Adrenal gland (tissue), 12 donors: Measurements from ENCODE around the gene RTL5. TPM values are rescaled to one million over a fixed set of nuclear protein-coding genes. Genes with fewer than 3 reads are reported as not detected.

Source experiments
- DNase-seq, 7 donors: peaks; one replicate each; pipeline ENCODE4 v3.0.0-alpha.2; 2019 to 2020
- H3K27ac ChIP-seq, 5 donors: fragments of 200-600 bp; sonication (generic) in 4 of 5; 1 replicate in 3 of 5; 2 replicates in 2 of 5; pipeline versions ENCODE4 v1.5.1 to v1.8.0; 2016 to 2020; ENCODE audit warnings: mild to moderate bottlenecking in 1 of 5
- H3K27me3 ChIP-seq: fragments of 200-600 bp; 2 replicates; pipeline ENCODE4 v1.8.0; 2021
- H3K36me3 ChIP-seq, 2 donors: fragments of 200-600 bp; replicated peaks in 1 of 2; 1 replicate in 1 of 2; 2 replicates in 1 of 2; pipeline versions ENCODE4 v1.5.1 to v1.8.0; 2018 to 2022
- H3K4me1 ChIP-seq, 2 donors: fragments of 200-600 bp; replicated peaks in 1 of 2; 1 replicate in 1 of 2; 2 replicates in 1 of 2; pipeline versions ENCODE4 v1.5.1 to v1.8.0; 2018 to 2021
- H3K4me3 ChIP-seq, 4 donors: fragments of 200-600 bp; sonication (generic) in 3 of 4; one replicate each; pipeline ENCODE4 v1.5.1; 2016 to 2018
- H3K9me3 ChIP-seq, 3 donors: fragments of 200-600 bp; sonication (generic) in 1 of 3; replicated peaks in 1 of 3; 1 replicate in 2 of 3; 2 replicates in 1 of 3; pipeline versions ENCODE4 v1.5.1 to v1.8.0; 2016 to 2021
- POLR2A ChIP-seq, 2 donors: fragments of 450-650 bp; IDR thresholded peaks; one replicate each; pipeline ENCODE4 v1.6.1; 2017; ENCODE audit warnings: antibody characterized with exemption in 2 of 2, mild to moderate bottlenecking in 2 of 2, moderate library complexity in 1 of 2
- WGBS, 4 donors: extraction: QIAGEN DNeasy Blood & Tissue Kit in 2 of 4; methylation state at CpG; one replicate each; pipeline versions ENCODE4 v1.1.5 to v1.1.7; 2013 to 2017; 5-methylcytosine and 5-hydroxymethylcytosine counted together
- intact Hi-C, 2 donors: fragments of 100-400 bp; cut with DNase I; formaldehyde crosslinking; loops; one replicate each; pipeline versions ENCODE4 v1.14.1 to v1.15.0; 2022 to 2023
- polyA plus RNA-seq, 3 donors: library from polyadenylated mRNA; stranded (reverse); fragments of 200-250 nt in 2 of 3; fragments of 350-450 nt in 1 of 3; fragmentation: Illumina TruSeq in 1 of 3; extraction: RNeasy Lipid Tissue Mini Kit (QIAGEN cat#74804) in 1 of 3; gene quantifications; one replicate each; pipeline ENCODE4 v1.2.3, GENCODE V29; 2013 to 2014
- total RNA-seq, 9 donors: library from RNA; depleted of rRNA in 4 of 9; stranded (reverse); fragments of >200 nt in 4 of 9; fragments of 120-200 nt in 1 of 9; fragmentation: NEBNext Ultra II Directional in 1 of 9; extraction: Animal tissue kit (Norgen Biotek cat#: 25700) in 1 of 9; gene quantifications; one replicate each; pipeline versions ENCODE4 v1.1.0 to v1.2.4, GENCODE V29; 2013 to 2023
- TF ChIP-seq, protein P1 (sequence below), 6 experiments: fragments of 450-650 bp in 4 of 6; fragments of 200-600 bp in 2 of 6; sonication (generic) in 1 of 6; IDR thresholded peaks; 1 replicate in 5 of 6; 2 replicates in 1 of 6; pipeline versions ENCODE4 v1.5.1 to v1.8.0; 2016 to 2021; ENCODE audit warnings: antibody characterized with exemption in 6 of 6, mild to moderate bottlenecking in 2 of 6, moderate library complexity in 1 of 6
- donor health status: healthy with polysubstance abuse.
- donor health status: Bipolar disorder and iron deficiency.
- donor health status: DM: yes; HTN: yes; CAD: no.
- donor health status: DM: no; HTN: no; CAD: no.
- donor health status: DM: no; HTN: no; CAD: no.
- donor health status: DM: yes; HTN: yes; CAD: no.

Gene RTL5
- total and polyA plus RNA-seq, 12 donors: 1.3 to 7.9 (median 5.2) TPM

DNA sequence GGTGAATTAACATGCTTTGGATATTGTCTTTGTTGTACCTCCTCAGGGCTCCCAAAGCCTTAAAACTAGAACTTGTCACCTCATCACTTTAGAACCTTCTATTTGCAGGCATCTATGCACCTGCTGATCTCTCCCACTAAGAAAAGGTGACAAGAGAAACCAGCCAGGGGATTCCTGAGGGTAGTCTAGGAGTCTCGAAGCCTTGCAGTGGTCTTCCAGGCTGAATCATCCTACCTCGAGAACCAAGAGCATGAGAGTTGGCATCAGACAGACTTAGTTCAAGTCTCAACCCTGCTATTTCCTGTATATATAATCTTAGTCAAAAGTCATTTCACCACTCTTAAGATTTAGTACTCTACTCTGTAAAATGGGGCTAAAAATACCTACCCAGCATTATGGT lies 29.6 kb downstream of the RTL5 start:
- H3K27ac ChIP-seq: no peak overlapping the region
- no peak for DNase-seq
- intact Hi-C loops: no loop called here
- 63 to 79% (median 75%) methylated on average over 1 to 2 of the region's 2 CpGs for WGBS, 4 donors
- no peaks in the 10 kb centered on the region for H3K4me1 ChIP-seq
- no peak for TF ChIP-seq POLR2A (IDR thresholded peaks at IDR 0.05)
- TF ChIP-seq, protein P1, sequence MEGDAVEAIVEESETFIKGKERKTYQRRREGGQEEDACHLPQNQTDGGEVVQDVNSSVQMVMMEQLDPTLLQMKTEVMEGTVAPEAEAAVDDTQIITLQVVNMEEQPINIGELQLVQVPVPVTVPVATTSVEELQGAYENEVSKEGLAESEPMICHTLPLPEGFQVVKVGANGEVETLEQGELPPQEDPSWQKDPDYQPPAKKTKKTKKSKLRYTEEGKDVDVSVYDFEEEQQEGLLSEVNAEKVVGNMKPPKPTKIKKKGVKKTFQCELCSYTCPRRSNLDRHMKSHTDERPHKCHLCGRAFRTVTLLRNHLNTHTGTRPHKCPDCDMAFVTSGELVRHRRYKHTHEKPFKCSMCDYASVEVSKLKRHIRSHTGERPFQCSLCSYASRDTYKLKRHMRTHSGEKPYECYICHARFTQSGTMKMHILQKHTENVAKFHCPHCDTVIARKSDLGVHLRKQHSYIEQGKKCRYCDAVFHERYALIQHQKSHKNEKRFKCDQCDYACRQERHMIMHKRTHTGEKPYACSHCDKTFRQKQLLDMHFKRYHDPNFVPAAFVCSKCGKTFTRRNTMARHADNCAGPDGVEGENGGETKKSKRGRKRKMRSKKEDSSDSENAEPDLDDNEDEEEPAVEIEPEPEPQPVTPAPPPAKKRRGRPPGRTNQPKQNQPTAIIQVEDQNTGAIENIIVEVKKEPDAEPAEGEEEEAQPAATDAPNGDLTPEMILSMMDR (IDR thresholded peaks at IDR 0.05): no peak
- no peaks in the 10 kb centered on the region for H3K36me3 ChIP-seq
- H3K9me3 ChIP-seq: no peaks in the 10 kb centered on the region
- peaks cover 30% of the 10 kb centered on the region for H3K27me3 ChIP-seq
- H3K4me3 ChIP-seq: no peak overlapping the region

DNA sequence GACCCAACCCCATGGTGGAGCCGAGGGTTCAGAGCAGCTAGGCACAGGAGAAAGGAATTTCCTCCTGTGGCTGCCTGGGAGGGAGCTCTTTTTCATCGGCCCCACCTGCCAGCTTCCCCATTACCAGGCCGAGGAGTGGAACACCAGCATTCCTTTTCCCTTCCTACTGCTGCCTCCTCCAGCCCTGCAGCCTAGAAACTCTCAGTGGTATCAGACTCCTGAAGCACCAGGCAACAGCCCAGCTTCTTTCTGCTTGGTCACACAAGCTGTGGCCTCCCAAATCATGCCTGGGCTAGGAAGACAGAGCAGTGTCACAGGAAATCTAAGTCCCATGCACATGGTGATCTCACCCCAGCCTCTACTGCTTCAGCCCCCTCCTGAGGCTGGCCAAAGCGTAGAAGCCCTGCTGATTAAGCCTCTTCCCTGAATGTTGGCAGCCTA lies 30.1 kb downstream of the RTL5 start:
- no peak for DNase-seq
- H3K9me3 ChIP-seq: no peaks in the 10 kb centered on the region
- no peaks in the 10 kb centered on the region for H3K4me1 ChIP-seq
- no peak for TF ChIP-seq POLR2A (IDR thresholded peaks at IDR 0.05)
- TF ChIP-seq, protein P1 (IDR thresholded peaks at IDR 0.05): no peak
- no peaks in the 10 kb centered on the region for H3K36me3 ChIP-seq
- intact Hi-C loops: no loop called here
- H3K27ac ChIP-seq: no peak overlapping the region
- no peak overlapping the region for H3K4me3 ChIP-seq
- peaks cover 30% of the 10 kb centered on the region for H3K27me3 ChIP-seq
- WGBS, 4 donors: 41 to 100% (median 60%) methylated on average over 1 to 4 of the region's 4 CpGs

DNA sequence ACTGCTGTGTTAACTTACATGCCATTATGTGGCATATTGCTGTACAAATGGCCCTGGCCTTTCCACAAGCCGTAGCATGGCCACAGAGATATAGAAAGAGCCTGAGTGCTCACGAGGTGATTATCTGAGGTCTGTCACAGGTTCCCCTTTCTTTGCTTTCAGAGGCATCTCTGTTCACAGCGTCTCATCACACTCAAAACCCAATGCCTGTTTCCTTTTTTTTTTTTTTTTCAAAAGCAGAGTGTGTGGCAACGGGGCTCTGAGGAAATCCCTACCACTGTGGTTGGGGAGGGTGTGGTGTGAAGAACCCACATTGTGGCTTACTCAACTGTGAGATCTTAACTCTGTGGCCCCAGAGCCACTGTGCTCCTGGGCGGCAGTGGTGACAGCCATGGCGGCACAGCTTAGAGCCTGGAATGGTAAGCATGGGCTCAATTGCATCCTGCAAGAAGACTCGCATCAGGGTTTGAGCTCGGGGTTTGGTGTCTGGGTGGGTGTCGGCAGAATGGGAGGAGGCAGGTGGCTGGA lies 30.8 kb downstream of the RTL5 start:
- TF ChIP-seq, protein P1 (IDR thresholded peaks at IDR 0.05): no peak
- no peak for TF ChIP-seq POLR2A (IDR thresholded peaks at IDR 0.05)
- 62 to 80% (median 73%) methylated on average over 5 to 9 of the region's 9 CpGs for WGBS, 4 donors
- Histone ChIP-seq H3K27me3 (peaks cover 30% of the 10 kb centered on the region), H3K9me3 (no peaks in the 10 kb centered on the region), H3K36me3 (no peaks in the 10 kb centered on the region), H3K27ac (no peak overlapping the region), H3K4me3 (no peak overlapping the region), H3K4me1 (no peaks in the 10 kb centered on the region)
- intact Hi-C loops: no loop called here
- DNase-seq: no peak

DNA sequence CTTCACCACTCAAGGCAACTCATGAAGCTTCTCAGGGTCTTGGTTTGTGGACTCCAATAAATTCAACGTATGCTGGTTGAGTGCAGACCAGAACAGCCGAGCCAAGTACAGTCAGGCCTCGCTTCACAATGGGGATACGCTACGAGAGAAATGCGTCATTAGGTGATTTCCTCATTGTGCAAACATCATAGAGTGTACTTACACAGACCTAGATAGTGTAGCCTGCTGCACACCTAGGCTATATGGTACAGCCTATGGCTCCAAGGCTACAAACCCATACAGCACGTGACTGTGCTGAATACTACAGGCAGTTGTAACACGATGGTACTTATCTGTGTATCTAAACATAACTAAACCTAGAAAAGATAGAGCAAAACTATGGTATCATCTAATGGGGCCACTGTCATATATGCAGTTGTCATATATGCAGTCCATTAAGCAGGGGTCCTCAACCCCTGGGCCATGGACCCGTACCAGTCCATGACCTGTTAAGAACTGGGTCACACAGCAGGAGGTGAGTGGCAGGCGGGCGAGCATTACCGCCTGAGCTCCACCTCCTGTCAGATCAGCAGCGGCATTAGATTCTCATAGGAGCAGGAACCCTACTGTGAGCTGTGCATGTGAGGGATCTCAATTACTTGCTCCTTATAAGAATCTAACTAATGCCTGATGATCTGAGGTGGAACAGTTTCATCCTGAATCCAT lies 31.5 kb downstream of the RTL5 start:
- H3K4me1 ChIP-seq: no peaks in the 10 kb centered on the region
- 72 to 90% (median 82%) methylated on average over 2 to 13 of the region's 13 CpGs for WGBS, 4 donors
- H3K4me3 ChIP-seq: no peak overlapping the region
- H3K36me3 ChIP-seq: no peaks in the 10 kb centered on the region
- intact Hi-C loops: no loop called here
- DNase-seq: no peak
- H3K27me3 ChIP-seq: peaks cover 30% of the 10 kb centered on the region
- TF ChIP-seq, protein P1 (IDR thresholded peaks at IDR 0.05): no peak
- no peak for TF ChIP-seq POLR2A (IDR thresholded peaks at IDR 0.05)
- no peaks in the 10 kb centered on the region for H3K9me3 ChIP-seq
- H3K27ac ChIP-seq: no peak overlapping the region
